H9 (cell line): ENCODE data around the gene TPM4. TPM values are rescaled to one million over a fixed set of nuclear protein-coding genes. Genes with fewer than 3 reads are reported as not detected.

Experiments used
- DNase-seq: peaks from one replicate; pipeline ENCODE4 v3.0.0-alpha.2; 2017
- H2AFZ ChIP-seq: one replicate; pipeline ENCODE4 v1.6.1; 2013; ENCODE audit warnings: mild to moderate bottlenecking, low read length, control low read depth, moderate library complexity
- H2AK5ac ChIP-seq: 2 replicates; pipeline ENCODE4 v1.6.1; 2013; ENCODE audit warnings: low read length, control low read depth, mixed read lengths; ENCODE audit not compliant: insufficient read length
- H2BK120ac ChIP-seq: one replicate; pipeline ENCODE4 v1.6.1; 2013; ENCODE audit warnings: low read depth, mild to moderate bottlenecking, low read length, control low read depth, inconsistent platforms; ENCODE audit not compliant: poor library complexity, severe bottlenecking
- H2BK12ac ChIP-seq: 2 replicates; pipeline ENCODE4 v1.6.1; 2013; ENCODE audit warnings: low read length, control low read depth, mixed read lengths, low read depth; ENCODE audit not compliant: insufficient read length
- H2BK15ac ChIP-seq: 2 replicates; pipeline ENCODE4 v1.6.1; 2013; ENCODE audit warnings: low read depth, low read length, control low read depth
- H2BK20ac ChIP-seq: one replicate; pipeline ENCODE4 v1.6.1; 2013; ENCODE audit warnings: low read depth, mild to moderate bottlenecking, low read length, control low read depth, inconsistent platforms; ENCODE audit not compliant: poor library complexity, severe bottlenecking
- H2BK5ac ChIP-seq: 2 replicates; pipeline ENCODE4 v1.6.1; 2013; ENCODE audit warnings: low read length, control low read depth, mixed read lengths; ENCODE audit not compliant: insufficient read length
- H3K14ac ChIP-seq: 2 replicates; pipeline ENCODE4 v1.6.1; 2013; ENCODE audit warnings: low read length, control low read depth; ENCODE audit not compliant: insufficient read depth
- H3K18ac ChIP-seq: 2 replicates; pipeline ENCODE4 v1.6.1; 2013; ENCODE audit warnings: low read depth, mild to moderate bottlenecking, mixed read lengths, low read length, control low read depth; ENCODE audit not compliant: insufficient read length
- H3K23ac ChIP-seq: 2 replicates; pipeline ENCODE4 v1.6.1; 2013; ENCODE audit warnings: low read length, control low read depth, mixed read lengths, low read depth; ENCODE audit not compliant: insufficient read length
- H3K23me2 ChIP-seq: 2 replicates; pipeline ENCODE4 v1.6.1; 2013; ENCODE audit warnings: low read depth, mild to moderate bottlenecking, mixed read lengths, low read length, control low read depth; ENCODE audit not compliant: insufficient read length, poor library complexity, severe bottlenecking
- H3K27ac ChIP-seq: 2 replicates; pipeline ENCODE4 v1.5.1; 2013; ENCODE audit warnings: low read length, control low read depth, mixed read lengths, low read depth; ENCODE audit not compliant: insufficient read length
- H3K27me3 ChIP-seq: 2 replicates; pipeline ENCODE4 v1.6.1; 2013; ENCODE audit warnings: low read length, control low read depth, inconsistent platforms; ENCODE audit not compliant: insufficient read depth
- H3K4ac ChIP-seq: 2 replicates; pipeline ENCODE4 v1.6.1; 2013; ENCODE audit warnings: low read depth, mild to moderate bottlenecking, control low read depth, inconsistent platforms, low read length, moderate library complexity
- H3K4me1 ChIP-seq: 2 replicates; pipeline ENCODE4 v1.6.1; 2013; ENCODE audit warnings: low read length, control low read depth, inconsistent platforms; ENCODE audit not compliant: insufficient read depth
- H3K4me2 ChIP-seq: 2 replicates; pipeline ENCODE4 v1.6.1; 2013; ENCODE audit warnings: low read length, control low read depth, mixed read lengths; ENCODE audit not compliant: insufficient read length, insufficient read depth
- H3K56ac ChIP-seq: 2 replicates; pipeline ENCODE4 v1.6.1; 2013; ENCODE audit warnings: low read depth, mild to moderate bottlenecking, mixed read lengths, low read length, control low read depth; ENCODE audit not compliant: insufficient read length
- H3K79me1 ChIP-seq: 2 replicates; pipeline ENCODE4 v1.6.1; 2013; ENCODE audit warnings: low read depth, mild to moderate bottlenecking, moderate library complexity, low read length, control low read depth, inconsistent platforms; ENCODE audit not compliant: insufficient read depth, poor library complexity, severe bottlenecking
- H3K79me2 ChIP-seq: 2 replicates; pipeline ENCODE4 v1.6.1; 2013; ENCODE audit warnings: low read length, control low read depth, inconsistent platforms; ENCODE audit not compliant: insufficient read depth
- H3K9ac ChIP-seq: 2 replicates; pipeline ENCODE4 v1.6.1; 2013; ENCODE audit warnings: low read length, control low read depth, mixed read lengths; ENCODE audit not compliant: insufficient read length; ENCODE audit errors: extremely low read depth
- H3K9me3 ChIP-seq: one replicate; pipeline ENCODE4 v1.6.1; 2013; ENCODE audit warnings: low read depth, low read length, inconsistent platforms; ENCODE audit not compliant: control insufficient read depth
- H3T11ph ChIP-seq: one replicate; pipeline ENCODE4 v1.6.1; 2013; ENCODE audit warnings: mild to moderate bottlenecking, low read length, control low read depth, inconsistent platforms
- H4K20me1 ChIP-seq: one replicate; pipeline ENCODE4 v1.6.1; 2013; ENCODE audit not compliant: control insufficient read depth, insufficient read length, insufficient read depth
- H4K5ac ChIP-seq: 2 replicates; pipeline ENCODE4 v1.6.1; 2013; ENCODE audit warnings: low read depth, mild to moderate bottlenecking, mixed read lengths, low read length, control low read depth; ENCODE audit not compliant: insufficient read length
- H4K8ac ChIP-seq: replicated peaks from 2 replicates; pipeline ENCODE4 v1.6.1; 2013; ENCODE audit warnings: low read length, control low read depth, mixed read lengths, low read depth; ENCODE audit not compliant: insufficient read length
- H4K91ac ChIP-seq: 2 replicates; pipeline ENCODE4 v1.6.1; 2013; ENCODE audit warnings: low read depth, mild to moderate bottlenecking, moderate library complexity, mixed read lengths, low read length, control low read depth; ENCODE audit not compliant: insufficient read length
- H3K27ac Mint-ChIP-seq, 3 experiments: 2 replicates in 2 of 3; 3 replicates in 1 of 3; pipeline ENCODE4 v1.8.0; 2020 to 2021; ENCODE audit warnings: mixed read lengths in 3 of 3, mild to moderate bottlenecking in 1 of 3, moderate library complexity in 1 of 3
- H3K27me3 Mint-ChIP-seq: 2 replicates; pipeline ENCODE4 v1.8.0; 2021; ENCODE audit warnings: low read depth, mild to moderate bottlenecking, moderate library complexity, mixed read lengths
- H3K36me3 Mint-ChIP-seq, 3 experiments: 2 replicates in 2 of 3; 3 replicates in 1 of 3; pipeline ENCODE4 v1.8.0; 2020 to 2021; ENCODE audit warnings: low read depth in 3 of 3, mixed read lengths in 3 of 3; ENCODE audit not compliant: insufficient read depth in 1 of 3
- H3K4me1 Mint-ChIP-seq, 2 experiments: 2 replicates each; pipeline ENCODE4 v1.8.0; 2020; ENCODE audit warnings: mixed read lengths in 2 of 2
- H3K4me3 Mint-ChIP-seq, 2 experiments: 2 replicates in 1 of 2; 3 replicates in 1 of 2; pipeline ENCODE4 v1.8.0; 2020 to 2021; ENCODE audit warnings: mild to moderate bottlenecking in 2 of 2, mixed read lengths in 2 of 2, moderate library complexity in 1 of 2
- H3K9me3 Mint-ChIP-seq, 2 experiments: 2 replicates in 1 of 2; 3 replicates in 1 of 2; pipeline ENCODE4 v1.8.0; 2020; ENCODE audit warnings: mild to moderate bottlenecking in 2 of 2, mixed read lengths in 2 of 2, moderate library complexity in 1 of 2
- CTCF ChIP-seq: fragments of 200-600 bp; sonication (generic); conservative IDR thresholded peaks from 3 replicates; pipeline ENCODE4 v1.8.0; 2021; ENCODE audit warnings: antibody characterized with exemption, mild to moderate bottlenecking
- WGBS: extraction: QIAGEN DNeasy Blood & Tissue Kit; methylation state at CpG from one replicate; pipeline ENCODE4 v1.1.7; 2013; ENCODE audit warnings: missing lambda C conversion rate, low lambda C conversion rate, mixed read lengths; ENCODE audit not compliant: insufficient read length; ENCODE audit errors: extremely low coverage; 5-methylcytosine and 5-hydroxymethylcytosine counted together
- total RNA-seq: library from RNA; stranded (reverse); gene quantifications from 2 replicates; pipeline ENCODE4 v1.2.1, GENCODE V29; 2021

The TPM4 gene
- total RNA-seq, 1 experiment from 2014 or later: 431 TPM

- Histone ChIP-seq H3K4me1 (no peaks in the 10 kb centered on the region), H4K8ac (no peak overlapping the region), H2BK15ac (no peak overlapping the region), H3K4ac (no peak overlapping the region), H3K9ac (no peak overlapping the region), H3K18ac (no peak overlapping the region), H4K5ac (no peak overlapping the region), H3K27me3 (no peaks in the 10 kb centered on the region), H3K79me2 (no peaks in the 10 kb centered on the region), H2AFZ (no peak overlapping the region), H2BK120ac (no peak overlapping the region), H4K91ac (no peak overlapping the region), H2AK5ac (no peak overlapping the region), H3K23ac (no peak overlapping the region), H2BK12ac (no peak overlapping the region), H3K79me1 (no peaks in the 10 kb centered on the region), H2BK20ac (no peak overlapping the region), H3K9me3 (no peaks in the 10 kb centered on the region), H2BK5ac (no peak overlapping the region), H3K14ac (no peak overlapping the region), H3K27ac (no peak overlapping the region), H3K56ac (no peak overlapping the region), H3T11ph (no peak overlapping the region), H3K4me2 (no peak overlapping the region), H3K23me2 (no peaks in the 10 kb centered on the region), H4K20me1 (no peaks in the 10 kb centered on the region)
- DNase-seq: no peak
- no CpG with 5 or more reads among the region's 14 CpGs for WGBS
- Mint-ChIP-seq H3K27ac (peak overlapping the region in 1 of 3 experiments; percentile 83; a peak in 1 of 7 replicates), H3K9me3 (no peaks in the 10 kb centered on the region), H3K36me3 (peaks cover 34 to 82% (median 67%) of the 10 kb centered on the region in 3 experiments), H3K27me3 (no peaks in the 10 kb centered on the region), H3K4me1 (no peaks in the 10 kb centered on the region), H3K4me3 (no peak overlapping the region)
- no peak for TF ChIP-seq CTCF
Observed at GRCh38 chr19:16124953-16125352, 48.7 kb downstream of the TPM4 start.
